Stimulated activated effector memory CD8-positive, alpha-beta T cell treated with anti-CD3 and anti-CD28 coated beads, Interleukin-12 subunit alpha, Interleukin-12 subunit beta, amount 100 ng/mL, for 72 hours (primary cell): ENCODE results near the gene GRM7.

Experiments
- ATAC-seq: fragments of 150-1000 bp; cut with Tn5 transposase; 2 replicates; pipeline ENCODE4 v1.10.0; 2021
- DNase-seq, 2 donors: peaks; one replicate each; pipeline ENCODE4 v3.0.0; 2021 to 2022; ENCODE audit warnings: low spot score in 2 of 2
- H3K27ac Mint-ChIP-seq: one replicate; pipeline ENCODE4 v1.8.0; 2022; ENCODE audit warnings: mild to moderate bottlenecking, mixed read lengths
- H3K36me3 Mint-ChIP-seq: one replicate; pipeline ENCODE4 v1.8.0; 2022; ENCODE audit warnings: mild to moderate bottlenecking, mixed read lengths
- H3K4me1 Mint-ChIP-seq: one replicate; pipeline ENCODE4 v1.8.0; 2022; ENCODE audit warnings: mixed read lengths
- H3K4me3 Mint-ChIP-seq: one replicate; pipeline ENCODE4 v1.8.0; 2022; ENCODE audit warnings: mild to moderate bottlenecking, mixed read lengths
- H3K9me3 Mint-ChIP-seq: one replicate; pipeline ENCODE4 v1.8.0; 2022; ENCODE audit warnings: mixed read lengths

The GRM7 gene

GRCh38 chr3:6860954-6861624, at the start of gene GRM7:
GRM7 (plus strand) TSS chr3:6861115.
- H3K4me3 Mint-ChIP-seq, result no peak within 1 kb of the TSS
- H3K9me3 Mint-ChIP-seq, result peaks cover 12% of the 10 kb centered on the region
- DNase-seq (no peak), ATAC-seq (no peak)
- peaks cover 5% of the 10 kb centered on the region for H3K4me1 Mint-ChIP-seq
- H3K36me3 Mint-ChIP-seq, result no peaks in the 10 kb centered on the region
- H3K27ac Mint-ChIP-seq, result no peak within 1 kb of the TSS

- no peak for DNase-seq
These were observed 39.5 kb upstream of the GRM7 start for GRCh38 chr3:6821411-6821810.

GRCh38 chr3:6825524-6825923, 35.4 kb upstream of the GRM7 start:
- no peak overlapping the region for H3K27ac Mint-ChIP-seq
- H3K4me1 Mint-ChIP-seq, result no peaks in the 10 kb centered on the region
- DNase-seq (no peak), ATAC-seq (no peak)
- peaks cover 10% of the 10 kb centered on the region for H3K9me3 Mint-ChIP-seq
- H3K36me3 Mint-ChIP-seq, result no peaks in the 10 kb centered on the region
- H3K4me3 Mint-ChIP-seq, result no peak overlapping the region

More at GRCh38 chr3:6821411-6821810, 39.5 kb upstream of the GRM7 start:
- Mint-ChIP-seq H3K4me3 (no peak overlapping the region), H3K36me3 (no peaks in the 10 kb centered on the region), H3K27ac (no peak overlapping the region), H3K4me1 (no peaks in the 10 kb centered on the region), H3K9me3 (peaks cover 5% of the 10 kb centered on the region)
- ATAC-seq, result no peak

- peaks cover 12% of the 10 kb centered on the region for H3K9me3 Mint-ChIP-seq
- ATAC-seq, result no peak
- H3K4me3 Mint-ChIP-seq, result no peak overlapping the region
These were observed 33.5 kb upstream of the GRM7 start for GRCh38 chr3:6827453-6827852.

GRCh38 chr3:6844723-6845122, 16.2 kb upstream of the GRM7 start:
- no peak overlapping the region for H3K27ac Mint-ChIP-seq
- DNase-seq (no peak), ATAC-seq (no peak)
- no peaks in the 10 kb centered on the region for H3K4me1 Mint-ChIP-seq
- H3K36me3 Mint-ChIP-seq, result no peaks in the 10 kb centered on the region
- H3K4me3 Mint-ChIP-seq, result no peak overlapping the region
- peaks cover 16% of the 10 kb centered on the region for H3K9me3 Mint-ChIP-seq

More at GRCh38 chr3:6827453-6827852, 33.5 kb upstream of the GRM7 start:
- Mint-ChIP-seq H3K4me1 (no peaks in the 10 kb centered on the region), H3K36me3 (no peaks in the 10 kb centered on the region), H3K27ac (no peak overlapping the region)
- DNase-seq, result no peak

GRCh38 chr3:6854184-6854583, 6.7 kb upstream of the GRM7 start:
- Mint-ChIP-seq H3K36me3 (no peaks in the 10 kb centered on the region), H3K4me3 (no peak overlapping the region), H3K4me1 (no peaks in the 10 kb centered on the region), H3K27ac (no peak overlapping the region), H3K9me3 (peaks cover 21% of the 10 kb centered on the region)
- DNase-seq (no peak), ATAC-seq (no peak)

- no peak overlapping the region for H3K4me3 Mint-ChIP-seq
- DNase-seq, result no peak
- no peaks in the 10 kb centered on the region for H3K36me3 Mint-ChIP-seq
These were observed 3.4 kb upstream of the GRM7 start for GRCh38 chr3:6857510-6857909.

GRCh38 chr3:6860149-6860953, 564 bp upstream of the GRM7 start:
- DNase-seq (no peak), ATAC-seq (no peak)
- Mint-ChIP-seq H3K4me3 (no peak overlapping the region), H3K9me3 (peaks cover 16% of the 10 kb centered on the region), H3K36me3 (no peaks in the 10 kb centered on the region), H3K4me1 (peaks cover 5% of the 10 kb centered on the region), H3K27ac (no peak overlapping the region)

More at GRCh38 chr3:6857510-6857909, 3.4 kb upstream of the GRM7 start:
- H3K27ac Mint-ChIP-seq, result no peak overlapping the region
- H3K4me1 Mint-ChIP-seq, result peaks cover 5% of the 10 kb centered on the region
- H3K9me3 Mint-ChIP-seq, result peaks cover 15% of the 10 kb centered on the region
- no peak for ATAC-seq

- no peak for DNase-seq
- Mint-ChIP-seq H3K4me3 (no peak overlapping the region), H3K27ac (no peak overlapping the region), H3K9me3 (peaks cover 12% of the 10 kb centered on the region), H3K36me3 (no peaks in the 10 kb centered on the region), H3K4me1 (peaks cover 5% of the 10 kb centered on the region)
- ATAC-seq, result no peak
These were observed 698 bp downstream of the GRM7 start for GRCh38 chr3:6861625-6862000.

GRCh38 chr3:6862041-6862879, 1.3 kb downstream of the GRM7 start:
- ATAC-seq (no peak), DNase-seq (no peak)
- H3K36me3 Mint-ChIP-seq, result no peaks in the 10 kb centered on the region
- H3K27ac Mint-ChIP-seq, result no peak overlapping the region
- peaks cover 5% of the 10 kb centered on the region for H3K4me1 Mint-ChIP-seq
- H3K4me3 Mint-ChIP-seq, result no peak overlapping the region
- peaks cover 12% of the 10 kb centered on the region for H3K9me3 Mint-ChIP-seq

GRCh38 chr3:6862880-6863195, 1.9 kb downstream of the GRM7 start:
- no peak for DNase-seq
- H3K36me3 Mint-ChIP-seq, result no peaks in the 10 kb centered on the region
- peaks cover 5% of the 10 kb centered on the region for H3K4me1 Mint-ChIP-seq
- no peak overlapping the region for H3K27ac Mint-ChIP-seq
- ATAC-seq, result peak; percentile 13
- H3K4me3 Mint-ChIP-seq, result no peak overlapping the region
- peaks cover 12% of the 10 kb centered on the region for H3K9me3 Mint-ChIP-seq

GRCh38 chr3:6867269-6867668, 6.4 kb downstream of the GRM7 start:
- no peaks in the 10 kb centered on the region for H3K4me1 Mint-ChIP-seq
- no peak overlapping the region for H3K4me3 Mint-ChIP-seq
- no peaks in the 10 kb centered on the region for H3K36me3 Mint-ChIP-seq
- DNase-seq, result no peak
- no peak for ATAC-seq
- H3K9me3 Mint-ChIP-seq, result peaks cover 13% of the 10 kb centered on the region
- no peak overlapping the region for H3K27ac Mint-ChIP-seq

- H3K9me3 Mint-ChIP-seq, result peaks cover 4% of the 10 kb centered on the region
These were observed 17.8 kb downstream of the GRM7 start for GRCh38 chr3:6878731-6879130.

GRCh38 chr3:6912240-6912639, 51.3 kb downstream of the GRM7 start:
- DNase-seq, result no peak
- H3K9me3 Mint-ChIP-seq, result peaks cover 10% of the 10 kb centered on the region
- no peak for ATAC-seq
- H3K4me1 Mint-ChIP-seq, result no peaks in the 10 kb centered on the region
- no peaks in the 10 kb centered on the region for H3K36me3 Mint-ChIP-seq
- H3K27ac Mint-ChIP-seq, result no peak overlapping the region
- H3K4me3 Mint-ChIP-seq, result no peak overlapping the region

More at GRCh38 chr3:6878731-6879130, 17.8 kb downstream of the GRM7 start:
- H3K27ac Mint-ChIP-seq, result no peak overlapping the region
- no peak for DNase-seq
- ATAC-seq, result no peak
- H3K4me1 Mint-ChIP-seq, result no peaks in the 10 kb centered on the region
- no peak overlapping the region for H3K4me3 Mint-ChIP-seq
- H3K36me3 Mint-ChIP-seq, result no peaks in the 10 kb centered on the region

- Mint-ChIP-seq H3K4me3 (no peak overlapping the region), H3K9me3 (peaks cover 11% of the 10 kb centered on the region), H3K27ac (no peak overlapping the region), H3K4me1 (no peaks in the 10 kb centered on the region), H3K36me3 (no peaks in the 10 kb centered on the region)
- no peak for DNase-seq
- ATAC-seq, result no peak
These were observed 55.0 kb downstream of the GRM7 start for GRCh38 chr3:6915898-6916297.
